Breast epithelium (tissue), 3 donors: Measurements from ENCODE around the gene ALOX15B.

Experiments used
- POLR2A ChIP-seq: fragments of 450-650 bp; IDR thresholded peaks from one replicate; pipeline ENCODE4 v1.6.1; 2016; ENCODE audit warnings: antibody characterized with exemption, mild to moderate bottlenecking, moderate library complexity
- TF ChIP-seq, protein P1 (sequence below), 3 donors: fragments of 450-650 bp; IDR thresholded peaks; one replicate each; pipeline ENCODE4 v1.5.1; 2016 to 2017; ENCODE audit warnings: antibody characterized with exemption in 3 of 3, mild to moderate bottlenecking in 3 of 3, moderate library complexity in 3 of 3

DNA sequence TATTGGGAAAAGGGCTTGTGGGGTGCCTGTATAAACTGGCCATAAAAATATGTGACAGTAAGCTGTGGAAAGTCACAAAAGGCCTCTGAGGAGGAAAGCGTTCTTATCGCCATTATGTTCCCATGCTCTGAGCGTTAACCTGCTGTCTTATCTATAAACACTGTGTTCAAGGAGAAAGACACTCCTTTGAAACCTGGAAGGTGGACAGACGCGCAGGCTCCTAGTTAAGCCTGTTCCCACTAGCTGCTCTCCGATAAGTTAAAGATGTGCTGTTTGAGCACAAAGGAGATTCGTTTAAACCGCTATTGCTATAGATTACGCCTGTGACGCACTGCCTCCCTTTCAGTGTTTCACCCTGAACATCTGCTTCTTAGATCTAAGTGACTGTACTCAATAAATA is 43.4 kb downstream of the ALOX15B start:
- TF ChIP-seq, protein P1, sequence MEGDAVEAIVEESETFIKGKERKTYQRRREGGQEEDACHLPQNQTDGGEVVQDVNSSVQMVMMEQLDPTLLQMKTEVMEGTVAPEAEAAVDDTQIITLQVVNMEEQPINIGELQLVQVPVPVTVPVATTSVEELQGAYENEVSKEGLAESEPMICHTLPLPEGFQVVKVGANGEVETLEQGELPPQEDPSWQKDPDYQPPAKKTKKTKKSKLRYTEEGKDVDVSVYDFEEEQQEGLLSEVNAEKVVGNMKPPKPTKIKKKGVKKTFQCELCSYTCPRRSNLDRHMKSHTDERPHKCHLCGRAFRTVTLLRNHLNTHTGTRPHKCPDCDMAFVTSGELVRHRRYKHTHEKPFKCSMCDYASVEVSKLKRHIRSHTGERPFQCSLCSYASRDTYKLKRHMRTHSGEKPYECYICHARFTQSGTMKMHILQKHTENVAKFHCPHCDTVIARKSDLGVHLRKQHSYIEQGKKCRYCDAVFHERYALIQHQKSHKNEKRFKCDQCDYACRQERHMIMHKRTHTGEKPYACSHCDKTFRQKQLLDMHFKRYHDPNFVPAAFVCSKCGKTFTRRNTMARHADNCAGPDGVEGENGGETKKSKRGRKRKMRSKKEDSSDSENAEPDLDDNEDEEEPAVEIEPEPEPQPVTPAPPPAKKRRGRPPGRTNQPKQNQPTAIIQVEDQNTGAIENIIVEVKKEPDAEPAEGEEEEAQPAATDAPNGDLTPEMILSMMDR (IDR thresholded peaks at IDR 0.05): no peak
- no peak for TF ChIP-seq POLR2A
